GM18868 (cell line): ENCODE data around the gene VEZF1.
"Not testable (repeated sequence)": the region's sequence is repeated elsewhere in the genome, so short reads cannot be mapped to it uniquely, and the experiment has no call there.

Experiments used
- ATAC-seq: cut with Tn5 transposase; IDR thresholded peaks from one replicate; pipeline ENCODE4 v1.9.1; 2021; ENCODE audit warnings: mild to moderate bottlenecking, moderate library complexity; ENCODE audit not compliant: unreplicated experiment

VEZF1 gene

GRCh38 chr17:57975044-57975443, 13.0 kb downstream of the VEZF1 start:
- ATAC-seq, result no peak

GRCh38 chr17:57974053-57974824, 13.8 kb downstream of the VEZF1 start:
- not testable (repeated sequence) for ATAC-seq

GRCh38 chr17:57972151-57972550, 15.9 kb downstream of the VEZF1 start:
- no peak for ATAC-seq

- no peak for ATAC-seq
These were observed 16.5 kb downstream of the VEZF1 start for GRCh38 chr17:57971572-57971971.

- ATAC-seq, result no peak
These were observed 17.3 kb downstream of the VEZF1 start for GRCh38 chr17:57970710-57971109.

GRCh38 chr17:57968456-57968855, 19.6 kb downstream of the VEZF1 start:
- ATAC-seq, result no peak

- ATAC-seq, result no peak
These were observed 21.2 kb downstream of the VEZF1 start for GRCh38 chr17:57966875-57967274.

GRCh38 chr17:57966246-57966645, 21.8 kb downstream of the VEZF1 start:
- no peak for ATAC-seq

- no peak for ATAC-seq
These were observed 22.4 kb downstream of the VEZF1 start for GRCh38 chr17:57965521-57966160.

- ATAC-seq, result no peak
These were observed 24.9 kb downstream of the VEZF1 start for GRCh38 chr17:57963149-57963511.

- ATAC-seq, result no peak
These were observed 25.5 kb downstream of the VEZF1 start for GRCh38 chr17:57962279-57963148.

GRCh38 chr17:57959929-57960328, 28.1 kb downstream of the VEZF1 start:
- no peak for ATAC-seq

GRCh38 chr17:57958391-57958790, 29.7 kb downstream of the VEZF1 start:
- not testable (repeated sequence) for ATAC-seq

GRCh38 chr17:57957886-57958285, 30.2 kb downstream of the VEZF1 start:
- ATAC-seq, result no peak

- ATAC-seq, result no peak
These were observed 30.8 kb downstream of the VEZF1 start for GRCh38 chr17:57957120-57957850.

GRCh38 chr17:57956291-57957119, 31.5 kb downstream of the VEZF1 start:
- peak; percentile 72 for ATAC-seq

GRCh38 chr17:57955183-57955931, 32.7 kb downstream of the VEZF1 start, which contains the start of gene CUEDC1:
Gene CUEDC1, minus strand, starts transcription at chr17:57955412. Its CDS starts 69,848 bp downstream, at chr17:57885564.
- ATAC-seq, result peak; percentile 58

- ATAC-seq, result no peak
These were observed 33.5 kb downstream of the VEZF1 start for GRCh38 chr17:57954397-57955182.
